Stimulated activated memory B cell treated with anti-CD40 and anti-IgM and Interleukin-4, amounts not matched to agents 10 μg/mL and 1 μg/mL and 100 μg/mL, for 72 hours (primary cell): Measurements from ENCODE around the gene LZTS3.
"Not testable (repeated sequence)": the region's sequence is repeated elsewhere in the genome, so short reads cannot be mapped to it uniquely, and the experiment has no call there.

Experiments
- ATAC-seq: fragments of 150-1000 bp; cut with Tn5 transposase; 2 replicates; pipeline ENCODE4 v1.10.0; 2021
- H3K27ac Mint-ChIP-seq: one replicate; pipeline ENCODE4 v1.8.0; 2022; ENCODE audit warnings: mild to moderate bottlenecking, mixed read lengths
- H3K27me3 Mint-ChIP-seq: one replicate; pipeline ENCODE4 v1.8.0; 2022; ENCODE audit warnings: mixed read lengths
- H3K36me3 Mint-ChIP-seq: one replicate; pipeline ENCODE4 v1.8.0; 2022; ENCODE audit warnings: mixed read lengths
- H3K4me1 Mint-ChIP-seq: one replicate; pipeline ENCODE4 v1.8.0; 2022; ENCODE audit warnings: mixed read lengths
- H3K4me3 Mint-ChIP-seq: one replicate; pipeline ENCODE4 v1.8.0; 2022; ENCODE audit warnings: mild to moderate bottlenecking, moderate library complexity, mixed read lengths
- H3K9me3 Mint-ChIP-seq: one replicate; pipeline ENCODE4 v1.8.0; 2022; ENCODE audit warnings: mixed read lengths

Gene LZTS3

DNA sequence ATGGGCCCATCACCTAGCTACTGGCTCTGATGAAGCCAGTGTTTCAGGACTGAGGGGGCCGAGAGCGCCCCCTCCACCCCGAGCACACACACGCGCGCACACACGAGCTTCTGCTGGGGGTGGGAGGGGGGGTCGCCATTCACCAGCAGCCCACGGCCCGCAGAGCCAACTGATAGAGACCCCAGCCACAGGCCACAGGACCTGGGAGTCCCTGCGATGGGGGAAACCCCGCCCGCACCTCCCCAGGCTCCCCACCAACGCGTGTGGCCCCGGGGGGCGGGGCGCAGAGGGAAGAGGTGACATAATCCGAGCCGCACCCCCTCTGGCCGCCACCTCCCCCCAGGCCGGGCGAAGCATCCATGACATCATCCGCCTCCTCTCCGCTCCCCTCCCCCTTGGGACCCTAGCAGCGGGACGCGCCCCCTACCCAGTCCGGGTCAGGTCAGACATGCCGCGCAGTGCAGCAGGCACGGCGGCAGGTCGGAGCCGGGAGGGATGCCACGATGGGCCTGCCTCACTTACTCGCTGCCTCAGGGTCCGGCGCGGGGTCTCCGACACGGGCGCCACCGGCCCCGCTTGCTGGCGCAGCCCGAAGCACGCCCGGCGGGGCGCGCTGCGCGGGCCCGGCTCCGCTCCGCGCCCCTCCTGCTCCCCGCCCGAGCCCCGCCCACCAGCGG lies at the start of gene LZTS3:
TSS of gene LZTS3 (minus strand) at position 617 of the 677 bp plus-strand sequence. CDS start 6,386 bp downstream, outside the sequence.
- peak within 1 kb of the TSS; percentile 90 for H3K4me3 Mint-ChIP-seq
- peaks cover 67% of the 10 kb centered on the region for H3K27me3 Mint-ChIP-seq
- H3K9me3 Mint-ChIP-seq, result no peaks in the 10 kb centered on the region
- H3K27ac Mint-ChIP-seq, result peak within 1 kb of the TSS; percentile 20
- peaks cover 30% of the 10 kb centered on the region for H3K4me1 Mint-ChIP-seq
- no peaks in the 10 kb centered on the region for H3K36me3 Mint-ChIP-seq
- peak; percentile 82 for ATAC-seq

DNA sequence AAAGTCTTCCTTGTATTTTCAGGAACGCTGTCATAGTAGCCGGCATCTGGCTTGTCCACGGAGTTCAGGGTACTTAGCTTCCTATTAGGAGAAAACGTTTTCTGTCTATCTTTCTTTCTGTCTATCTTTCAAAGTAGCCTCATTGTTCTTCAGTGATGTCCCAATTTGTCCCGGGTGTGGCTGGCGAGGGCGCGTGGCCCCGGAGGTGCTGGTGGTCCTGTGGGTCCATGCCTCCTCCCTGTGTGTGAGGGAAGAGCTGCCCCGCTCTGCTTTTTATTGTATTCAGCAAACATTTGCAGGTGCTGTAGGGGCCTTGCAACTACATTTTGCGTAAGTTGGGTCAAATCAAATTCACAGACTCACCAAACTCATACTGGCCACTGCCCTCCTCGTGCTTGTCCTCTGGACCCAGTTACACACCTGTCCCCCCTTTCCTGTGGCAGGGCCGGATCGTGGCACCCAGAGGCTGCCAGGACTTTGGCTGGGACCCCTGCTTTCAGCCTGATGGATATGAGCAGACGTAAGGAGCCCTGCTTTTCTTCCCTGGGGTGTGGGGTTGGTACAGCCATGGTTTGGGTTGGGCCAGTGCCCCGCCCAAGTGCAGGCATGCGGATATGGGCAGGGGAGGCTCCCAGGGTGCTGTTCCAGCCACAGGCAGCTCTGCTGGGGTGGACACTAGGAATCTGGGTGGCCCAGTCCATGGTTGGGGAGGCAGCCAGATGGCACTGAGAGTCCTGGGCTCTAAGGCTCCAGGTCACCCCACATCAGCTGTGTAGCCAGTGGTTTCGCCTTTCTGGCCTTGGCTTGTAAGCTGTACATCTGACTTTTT lies 48.3 kb upstream of the LZTS3 start:
- Mint-ChIP-seq H3K36me3 (peaks cover 13% of the 10 kb centered on the region), H3K27me3 (no peaks in the 10 kb centered on the region), H3K27ac (no peak overlapping the region), H3K4me1 (peaks cover 34% of the 10 kb centered on the region), H3K4me3 (no peak overlapping the region), H3K9me3 (no peaks in the 10 kb centered on the region)
- ATAC-seq, result no peak

DNA sequence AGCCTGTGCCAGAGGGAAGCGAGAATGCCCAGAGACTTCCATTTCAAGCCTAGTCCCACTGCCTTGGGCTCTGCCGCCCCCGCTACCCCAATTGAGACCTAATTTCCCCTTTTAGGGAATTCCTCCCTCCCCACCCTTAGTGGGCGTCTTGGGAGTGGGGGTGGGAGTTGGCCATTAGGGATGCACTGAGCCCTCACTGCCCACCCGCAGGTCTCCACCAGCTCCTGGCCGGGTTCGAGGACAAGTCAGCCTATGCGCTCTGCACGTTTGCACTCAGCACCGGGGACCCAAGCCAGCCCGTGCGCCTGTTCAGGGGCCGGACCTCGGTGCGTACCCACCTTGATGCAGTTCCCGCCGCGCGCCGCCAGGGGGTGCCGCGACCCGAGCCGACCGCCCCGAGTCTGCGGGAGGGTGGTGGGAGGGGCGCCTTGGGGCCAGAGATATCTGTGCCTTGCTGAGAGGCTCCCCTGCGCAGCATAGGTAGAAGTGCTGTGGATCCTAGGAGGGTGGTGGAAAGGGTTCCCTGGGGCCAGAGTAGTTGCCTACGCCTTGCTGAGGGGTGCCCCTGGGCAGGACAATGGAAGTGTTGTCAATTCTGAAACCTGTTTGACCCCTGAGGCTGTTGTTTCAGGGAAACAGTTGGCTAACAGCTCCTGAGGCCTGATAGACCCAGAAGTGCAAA lies 45.1 kb upstream of the LZTS3 start:
- ATAC-seq, result peak; percentile 80
- H3K27me3 Mint-ChIP-seq, result no peaks in the 10 kb centered on the region
- peaks cover 20% of the 10 kb centered on the region for H3K36me3 Mint-ChIP-seq
- no peaks in the 10 kb centered on the region for H3K9me3 Mint-ChIP-seq
- H3K4me1 Mint-ChIP-seq, result peaks cover 30% of the 10 kb centered on the region
- no peak overlapping the region for H3K4me3 Mint-ChIP-seq
- no peak overlapping the region for H3K27ac Mint-ChIP-seq

DNA sequence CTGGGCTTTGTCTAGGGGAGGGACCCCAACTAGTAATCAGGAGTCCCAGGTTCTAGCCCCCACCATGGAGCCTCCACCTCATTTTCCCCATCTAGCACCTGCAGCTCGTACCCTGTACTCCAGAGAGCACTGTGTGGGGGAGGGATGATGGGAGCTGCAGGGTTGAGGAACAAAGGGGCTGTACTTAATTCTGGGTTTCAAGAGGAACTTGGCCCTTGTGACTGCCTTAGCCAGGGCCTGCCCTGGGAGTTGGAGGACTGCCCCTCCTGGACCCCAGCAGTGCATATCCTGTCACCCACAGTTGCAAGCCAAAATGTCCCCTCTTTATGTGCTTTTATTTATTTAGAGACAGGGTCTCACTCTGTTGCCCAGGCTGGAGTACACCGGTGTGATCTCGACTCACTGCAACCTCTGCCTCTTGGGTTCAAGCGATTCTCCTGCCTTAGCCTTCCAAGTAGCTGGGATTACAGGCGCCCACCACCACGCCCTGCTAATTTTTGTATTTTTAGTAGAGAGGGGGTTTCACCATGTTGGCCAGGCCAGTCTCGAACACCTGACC lies 42.1 kb upstream of the LZTS3 start:
- H3K4me3 Mint-ChIP-seq, H3K9me3 Mint-ChIP-seq, H3K27me3 Mint-ChIP-seq, ATAC-seq, H3K27ac Mint-ChIP-seq: not testable (repeated sequence)
- peaks cover 17% of the 10 kb centered on the region for H3K36me3 Mint-ChIP-seq
- peaks cover 19% of the 10 kb centered on the region for H3K4me1 Mint-ChIP-seq

DNA sequence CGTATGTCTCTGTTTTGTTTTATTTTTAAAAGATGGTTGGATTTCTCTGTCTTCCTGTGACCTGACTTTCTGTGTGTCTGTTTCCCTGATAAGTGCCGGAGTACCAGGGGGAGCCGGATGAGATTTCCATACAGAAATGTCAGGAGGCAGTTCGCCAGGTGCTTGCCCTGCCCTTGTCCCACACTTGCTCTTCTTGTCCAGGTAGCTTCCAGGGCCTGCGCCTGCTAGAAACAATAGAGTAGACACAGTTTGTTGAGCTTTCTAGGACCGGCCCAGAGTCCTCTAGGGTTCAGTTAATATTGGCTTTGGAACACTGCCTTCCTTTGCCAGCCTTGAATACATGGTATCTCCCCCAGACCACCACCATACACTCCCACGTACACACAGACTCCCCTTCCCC lies 39.9 kb upstream of the LZTS3 start:
- Mint-ChIP-seq H3K9me3 (no peaks in the 10 kb centered on the region), H3K27ac (no peak overlapping the region), H3K36me3 (peaks cover 22% of the 10 kb centered on the region), H3K4me1 (peaks cover 27% of the 10 kb centered on the region), H3K4me3 (no peak overlapping the region), H3K27me3 (no peaks in the 10 kb centered on the region)
- no peak for ATAC-seq

DNA sequence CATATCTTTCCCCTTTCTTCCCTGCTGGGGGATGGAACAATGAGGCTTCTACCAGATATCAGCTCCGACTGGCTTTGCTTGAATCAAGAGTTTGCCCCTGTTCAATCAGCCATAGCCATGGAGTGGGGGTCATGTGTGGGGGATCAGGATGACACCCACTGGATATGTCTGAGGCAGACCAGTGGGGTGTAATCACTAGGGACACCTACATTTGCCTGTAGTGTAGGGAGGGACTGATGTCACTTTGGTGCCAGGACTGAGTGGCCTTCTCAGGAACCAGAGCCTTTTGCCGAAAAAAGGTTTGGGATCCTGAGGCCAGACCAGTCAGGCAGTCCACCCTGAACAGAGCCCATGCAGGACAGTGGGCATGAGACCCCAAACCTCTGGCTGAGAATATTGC lies 37.0 kb upstream of the LZTS3 start:
- H3K36me3 Mint-ChIP-seq, result peaks cover 22% of the 10 kb centered on the region
- H3K27ac Mint-ChIP-seq, result peak overlapping the region; percentile 96
- H3K4me1 Mint-ChIP-seq, result peaks cover 25% of the 10 kb centered on the region
- H3K27me3 Mint-ChIP-seq, result no peaks in the 10 kb centered on the region
- no peaks in the 10 kb centered on the region for H3K9me3 Mint-ChIP-seq
- ATAC-seq, result no peak
- H3K4me3 Mint-ChIP-seq, result peak overlapping the region; percentile 96

DNA sequence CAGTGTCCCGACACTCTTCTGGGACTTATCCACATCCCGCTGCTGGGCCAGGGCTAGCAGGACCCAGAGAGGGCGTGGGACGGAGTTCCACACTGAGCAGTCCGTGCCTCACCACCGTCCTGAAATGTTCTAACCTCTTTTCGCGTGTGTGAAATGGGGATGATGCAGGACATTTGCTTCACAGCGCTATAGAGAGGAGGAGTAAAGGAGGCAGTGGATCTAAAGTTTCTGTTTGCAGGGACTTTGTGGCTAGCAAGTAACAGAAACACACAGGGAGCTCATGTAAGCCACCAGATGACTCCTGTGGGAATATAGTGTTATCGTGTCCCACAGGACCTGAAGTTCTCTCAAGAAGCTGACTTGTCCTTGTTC lies 36.6 kb upstream of the LZTS3 start:
- peaks cover 22% of the 10 kb centered on the region for H3K36me3 Mint-ChIP-seq
- peak overlapping the region; percentile 96 for H3K4me3 Mint-ChIP-seq
- H3K27ac Mint-ChIP-seq, result peak overlapping the region; percentile 96
- ATAC-seq, result peak; percentile 50
- no peaks in the 10 kb centered on the region for H3K27me3 Mint-ChIP-seq
- peaks cover 25% of the 10 kb centered on the region for H3K4me1 Mint-ChIP-seq
- no peaks in the 10 kb centered on the region for H3K9me3 Mint-ChIP-seq

DNA sequence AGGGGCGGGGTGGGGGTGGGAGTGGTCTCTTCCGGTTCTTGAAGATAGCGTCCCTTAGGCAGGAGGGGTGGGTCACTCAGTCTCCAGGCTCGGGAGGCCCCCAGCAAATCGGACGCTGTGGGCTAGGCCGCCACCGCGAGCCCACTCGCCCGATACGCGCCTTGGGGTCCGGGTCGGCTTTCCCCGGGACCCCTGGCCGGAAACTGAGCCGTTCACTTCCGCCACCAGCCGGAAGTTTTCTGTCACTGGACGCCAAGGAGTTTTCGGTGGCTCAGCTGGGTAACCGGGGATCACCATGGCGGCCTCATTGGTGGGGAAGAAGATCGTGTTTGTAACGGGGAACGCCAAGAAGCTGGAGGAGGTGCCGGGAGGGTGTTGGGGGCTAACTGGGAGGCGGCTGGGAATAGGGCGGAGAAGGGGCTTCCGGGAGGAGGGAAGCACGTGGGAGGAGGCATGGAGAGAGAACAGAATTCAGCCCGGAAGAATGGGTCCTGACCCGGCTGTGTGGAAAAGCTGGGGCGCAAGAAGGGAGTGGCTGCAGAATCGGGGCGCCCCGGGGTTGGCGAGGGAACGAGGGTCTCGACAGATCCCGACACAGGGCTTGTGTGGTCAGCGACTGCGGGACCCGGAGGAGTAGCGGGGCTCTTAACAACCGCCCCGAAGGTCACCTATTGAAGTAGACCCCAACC lies 36.1 kb upstream of the LZTS3 start, which contains the start of gene ITPA:
TSS of gene ITPA (plus strand) at position 242 of the 689 bp plus-strand sequence. CDS start at position 296, 54 bp downstream.
- peaks cover 30% of the 10 kb centered on the region for H3K4me1 Mint-ChIP-seq
- H3K36me3 Mint-ChIP-seq, result peaks cover 22% of the 10 kb centered on the region
- H3K27me3 Mint-ChIP-seq, result no peaks in the 10 kb centered on the region
- H3K27ac Mint-ChIP-seq, result peak within 1 kb of the TSS; percentile 96
- no peaks in the 10 kb centered on the region for H3K9me3 Mint-ChIP-seq
- H3K4me3 Mint-ChIP-seq, result peak within 1 kb of the TSS; percentile 96
- peak; percentile 77 for ATAC-seq

DNA sequence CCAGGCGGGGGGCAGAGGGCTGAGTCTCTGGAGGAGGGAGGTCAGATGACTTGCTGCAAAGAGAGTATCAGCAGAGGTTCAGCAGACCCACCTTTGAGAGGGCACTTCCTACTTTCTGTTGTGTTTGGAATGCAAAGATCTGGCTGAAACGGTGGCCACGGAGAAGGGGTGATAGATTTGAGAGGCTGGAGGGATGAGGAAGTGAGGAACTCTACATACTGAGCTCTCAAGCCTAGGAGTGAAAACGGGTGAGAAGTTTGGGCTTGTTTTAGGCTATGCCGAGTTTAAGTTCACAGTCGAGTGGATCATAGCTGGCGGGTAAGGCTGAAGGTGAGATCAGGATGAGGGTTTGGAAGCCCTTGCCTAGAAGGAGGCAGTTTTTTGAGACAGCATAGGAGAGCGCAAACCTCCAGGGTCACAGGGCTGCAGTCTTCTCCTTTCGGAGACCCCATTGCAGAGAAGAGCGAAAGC lies 35.5 kb upstream of the LZTS3 start:
- peak overlapping the region; percentile 96 for H3K4me3 Mint-ChIP-seq
- peaks cover 20% of the 10 kb centered on the region for H3K36me3 Mint-ChIP-seq
- no peaks in the 10 kb centered on the region for H3K27me3 Mint-ChIP-seq
- H3K4me1 Mint-ChIP-seq, result peaks cover 33% of the 10 kb centered on the region
- no peak for ATAC-seq
- peak overlapping the region; percentile 96 for H3K27ac Mint-ChIP-seq
- no peaks in the 10 kb centered on the region for H3K9me3 Mint-ChIP-seq

DNA sequence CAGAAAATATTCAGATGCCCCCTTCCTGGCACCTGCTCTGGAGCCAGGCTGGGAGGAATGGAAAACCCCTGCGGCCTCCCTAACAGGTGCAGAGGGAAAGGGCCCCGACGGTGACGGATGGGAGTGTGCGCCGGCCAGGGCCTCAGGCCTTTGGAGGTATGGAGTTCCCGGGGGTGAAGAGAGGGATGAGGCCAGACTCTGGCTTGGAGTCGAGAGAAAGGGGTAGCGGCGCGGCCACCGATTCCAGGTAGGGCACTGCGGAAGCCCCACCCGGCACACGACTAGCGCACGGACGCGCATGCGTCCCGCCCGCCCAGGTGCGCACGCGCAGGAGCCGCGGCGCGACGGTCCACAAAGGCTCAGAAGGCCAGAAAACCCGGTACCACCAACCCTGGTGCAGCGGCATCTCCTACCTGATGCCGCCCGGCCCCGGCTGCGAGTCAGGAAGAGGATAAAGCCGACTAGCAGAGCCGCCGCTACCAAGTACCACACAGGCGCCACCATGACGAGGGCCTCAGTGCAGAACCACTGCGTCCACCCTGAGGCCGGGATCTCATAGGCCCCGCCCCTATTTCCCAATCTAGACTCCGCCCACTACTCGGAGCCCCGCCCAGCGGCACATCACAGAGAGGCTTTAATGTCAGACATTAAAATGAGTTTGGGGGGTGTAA lies 30.9 kb upstream of the LZTS3 start, which contains the start of gene DDRGK1:
TSS of gene DDRGK1 (minus strand) at position 559 of the 671 bp plus-strand sequence. CDS start at position 504, 55 bp downstream.
- ATAC-seq, result peak; percentile 94
- H3K27ac Mint-ChIP-seq, result peak within 1 kb of the TSS; percentile 99
- no peaks in the 10 kb centered on the region for H3K27me3 Mint-ChIP-seq
- H3K36me3 Mint-ChIP-seq, result peaks cover 23% of the 10 kb centered on the region
- H3K4me1 Mint-ChIP-seq, result peaks cover 33% of the 10 kb centered on the region
- H3K4me3 Mint-ChIP-seq, result peak within 1 kb of the TSS; percentile 94
- H3K9me3 Mint-ChIP-seq, result no peaks in the 10 kb centered on the region

DNA sequence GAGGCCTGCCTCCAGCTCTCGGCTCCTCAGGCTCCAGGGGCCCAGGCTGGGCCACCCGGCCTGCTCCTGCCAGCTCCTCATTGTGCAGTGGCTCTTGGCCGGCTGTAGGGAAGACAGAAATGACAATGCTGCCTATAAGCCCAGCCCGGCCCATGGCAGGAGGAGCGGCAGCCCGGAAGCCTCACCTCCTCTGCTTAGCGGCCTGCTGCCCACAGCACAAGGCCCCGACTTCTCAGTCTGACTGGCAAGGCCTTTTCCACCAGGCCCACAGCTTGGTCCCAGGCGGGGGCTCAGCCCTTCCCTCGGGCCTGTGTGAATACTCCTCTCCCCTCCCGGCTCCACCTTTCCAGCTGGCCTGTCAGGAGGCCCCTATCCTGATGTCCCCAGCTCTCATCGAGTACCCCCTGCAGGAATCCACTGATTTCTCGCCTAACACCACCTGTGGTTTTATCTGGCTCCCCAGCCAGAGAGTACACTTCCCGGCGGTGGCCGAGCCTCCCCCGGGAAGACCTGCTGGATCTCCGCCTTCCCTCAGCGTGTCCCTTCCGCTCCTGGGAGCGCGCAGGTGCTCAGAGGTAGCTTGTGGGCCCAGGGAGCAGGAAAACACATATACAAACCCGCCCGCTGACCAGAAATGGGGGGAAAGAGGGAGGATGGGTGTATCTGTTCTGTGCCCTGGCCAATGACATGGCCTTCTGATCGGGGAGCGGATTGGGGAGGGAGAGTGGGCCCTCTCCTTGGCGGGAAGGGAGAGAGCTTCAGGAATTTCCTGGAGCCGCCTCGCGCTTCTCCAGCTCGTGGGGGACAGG lies 30.2 kb upstream of the LZTS3 start:
- H3K9me3 Mint-ChIP-seq, result no peaks in the 10 kb centered on the region

DNA sequence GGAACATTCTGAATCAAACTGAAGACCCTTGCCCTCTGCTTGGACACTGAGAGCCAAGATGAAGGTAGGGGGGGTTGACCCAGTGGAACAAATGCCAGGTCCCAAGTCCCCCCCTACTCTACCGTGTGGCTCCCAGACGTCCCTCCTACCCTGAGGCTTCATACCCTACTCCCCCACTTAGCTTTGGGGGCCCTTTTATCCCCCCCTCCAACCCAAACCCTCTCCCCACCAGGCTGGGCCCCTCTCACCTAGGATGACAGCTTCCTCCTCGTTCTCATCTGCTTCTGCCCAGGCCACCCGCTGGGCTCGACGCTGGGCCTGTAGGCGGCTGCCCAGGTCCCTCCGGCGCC lies 29.6 kb upstream of the LZTS3 start:
- Mint-ChIP-seq H3K9me3 (no peaks in the 10 kb centered on the region), H3K4me1 (peaks cover 23% of the 10 kb centered on the region), H3K4me3 (peak overlapping the region; percentile 94), H3K27me3 (no peaks in the 10 kb centered on the region), H3K36me3 (peaks cover 29% of the 10 kb centered on the region), H3K27ac (peak overlapping the region; percentile 99)
- no peak for ATAC-seq

More for the DNA sequence above, 30.2 kb upstream of the LZTS3 start:
- ATAC-seq, result peak; percentile 55
- H3K4me3 Mint-ChIP-seq, result peak overlapping the region; percentile 94
- H3K4me1 Mint-ChIP-seq, result peaks cover 28% of the 10 kb centered on the region
- H3K36me3 Mint-ChIP-seq, result peaks cover 29% of the 10 kb centered on the region
- no peaks in the 10 kb centered on the region for H3K27me3 Mint-ChIP-seq
- H3K27ac Mint-ChIP-seq, result peak overlapping the region; percentile 99

DNA sequence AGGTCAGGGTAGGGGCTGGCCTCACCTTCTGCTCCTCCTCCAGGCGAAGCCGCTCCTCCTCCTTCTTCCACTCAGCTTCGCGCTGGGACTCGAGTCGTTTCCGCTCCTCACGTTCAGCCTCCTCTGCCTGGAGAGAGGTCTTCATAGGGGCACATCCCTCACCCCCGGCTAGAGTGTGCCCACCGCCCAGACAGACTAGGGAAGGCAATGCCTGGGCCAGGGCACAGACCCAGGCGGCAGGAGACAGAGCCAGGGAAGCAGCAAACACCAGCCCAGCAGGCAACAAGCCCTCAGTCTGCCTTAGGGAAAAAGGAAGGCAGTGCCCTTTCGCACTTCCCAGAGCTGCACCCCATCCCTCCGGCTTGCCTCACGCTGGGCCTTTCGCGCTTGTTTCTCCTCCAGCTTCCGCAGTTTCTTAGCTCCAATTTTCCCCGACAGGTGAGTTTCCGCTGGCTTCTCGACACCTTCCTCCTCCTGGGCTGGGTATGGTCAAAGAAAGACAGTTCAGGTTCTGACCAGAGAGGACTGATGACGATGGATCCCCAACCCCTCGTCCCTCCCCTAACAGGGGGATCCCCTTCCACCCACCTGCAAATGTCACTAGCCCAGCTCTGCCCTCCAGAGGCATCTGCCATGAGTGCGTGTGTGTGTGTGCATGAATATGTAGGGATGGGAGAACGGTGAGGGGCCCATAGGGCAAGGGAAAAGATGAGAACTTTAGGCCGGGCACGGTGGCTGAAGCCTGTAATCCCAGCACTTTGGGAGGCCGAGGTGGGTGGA lies 26.8 kb upstream of the LZTS3 start:
- H3K4me3 Mint-ChIP-seq, result no peak overlapping the region
- peaks cover 41% of the 10 kb centered on the region for H3K36me3 Mint-ChIP-seq
- ATAC-seq, result no peak
- peaks cover 32% of the 10 kb centered on the region for H3K4me1 Mint-ChIP-seq
- peak overlapping the region; percentile 25 for H3K27ac Mint-ChIP-seq
- no peaks in the 10 kb centered on the region for H3K27me3 Mint-ChIP-seq
- no peaks in the 10 kb centered on the region for H3K9me3 Mint-ChIP-seq
